HG02798 (cell line): ENCODE measurements around the gene SOWAHA.
A peak's percentile ranks its signal among the peaks of the same experiment; 100 is the strongest.
"Not testable (repeated sequence)": the region's sequence is repeated elsewhere in the genome, so short reads cannot be mapped to it uniquely, and the experiment has no call there.

ENCODE experiments used
- ATAC-seq: cut with Tn5 transposase; IDR thresholded peaks from one replicate; pipeline ENCODE4 v1.9.1; 2021; ENCODE audit warnings: mild to moderate bottlenecking; ENCODE audit not compliant: unreplicated experiment, poor library complexity

SOWAHA gene

GRCh38 chr5:132841305-132841704, 28.2 kb downstream of the SOWAHA start:
- ATAC-seq = no peak

- ATAC-seq = no peak
Observed at GRCh38 chr5:132848270-132848669, 35.2 kb downstream of the SOWAHA start.

- no peak for ATAC-seq
Observed at GRCh38 chr5:132849347-132849746, 36.2 kb downstream of the SOWAHA start.

- no peak for ATAC-seq
Observed at GRCh38 chr5:132850066-132850465, 37.0 kb downstream of the SOWAHA start.

DNA sequence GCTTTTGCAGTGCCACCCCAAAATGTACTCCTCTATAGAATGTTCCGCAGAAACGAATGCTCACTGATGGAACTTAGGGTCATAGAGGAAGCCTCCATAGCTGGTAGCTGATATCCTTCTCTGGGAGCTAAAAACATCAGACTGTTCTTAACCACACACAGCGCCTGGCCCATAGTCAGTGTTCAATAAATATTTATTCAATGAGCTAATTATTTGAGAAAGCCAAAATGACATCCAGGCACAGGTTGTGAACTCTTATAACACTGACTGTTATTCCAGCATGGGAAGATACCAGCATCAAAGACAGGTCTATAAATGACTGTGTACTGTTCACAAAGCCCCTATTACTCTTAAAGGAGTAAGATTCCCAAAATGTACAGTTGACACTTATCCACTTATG, 40.2 kb downstream of the SOWAHA start:
- no peak for ATAC-seq

GRCh38 chr5:132853790-132854189, 40.7 kb downstream of the SOWAHA start:
- ATAC-seq = no peak

DNA sequence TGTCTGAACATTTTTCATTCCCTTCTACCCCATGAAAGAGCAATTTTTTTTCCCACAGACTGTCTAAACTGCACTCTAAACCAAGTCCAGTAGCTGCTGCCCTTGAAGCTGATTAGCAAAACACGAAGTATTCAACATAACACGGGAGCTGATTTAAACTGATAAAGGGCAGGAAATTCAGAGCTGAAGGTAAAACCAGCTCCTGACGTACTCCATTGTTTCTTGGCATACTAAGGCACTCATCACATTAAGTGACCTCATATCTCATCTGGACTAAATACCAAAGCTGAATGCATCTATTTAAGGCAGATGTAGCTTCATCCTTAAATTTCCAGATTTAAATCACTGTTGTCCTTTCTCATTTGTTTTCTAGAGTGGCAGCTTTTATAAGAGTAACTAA, 41.2 kb downstream of the SOWAHA start:
- no peak for ATAC-seq

- ATAC-seq = not testable (repeated sequence)
Observed at GRCh38 chr5:132854992-132855391, 41.9 kb downstream of the SOWAHA start.

GRCh38 chr5:132856011-132856410, 42.9 kb downstream of the SOWAHA start:
- ATAC-seq = no peak

- ATAC-seq = no peak
Observed at GRCh38 chr5:132859889-132860437, 46.9 kb downstream of the SOWAHA start.

DNA sequence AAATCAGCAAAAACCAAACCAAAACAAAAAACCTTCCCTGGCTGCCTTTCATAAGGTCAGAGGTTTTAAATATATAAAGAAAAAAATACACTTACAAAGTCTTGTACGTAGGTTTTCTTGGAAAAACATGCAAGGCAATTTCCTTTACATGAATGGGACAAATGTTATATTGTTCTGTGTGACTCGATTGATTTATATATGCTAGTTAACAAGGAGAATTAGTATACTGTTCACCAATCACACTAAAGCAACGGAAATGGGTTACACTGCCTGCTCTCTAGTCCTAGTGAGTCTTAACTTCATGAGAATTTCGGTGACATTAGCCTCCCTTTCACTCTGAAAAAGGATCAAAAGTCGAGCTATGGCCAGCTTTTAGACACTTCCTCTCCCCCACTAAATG, 47.6 kb downstream of the SOWAHA start:
- no peak for ATAC-seq

GRCh38 chr5:132865668-132866341, 52.7 kb downstream of the SOWAHA start:
- ATAC-seq = peak; percentile 16
